ENCODE measurements around the gene KCND3. TPM values are rescaled to one million over a fixed set of nuclear protein-coding genes. Genes with fewer than 3 reads are reported as not detected.

KCND3 gene
- total RNA-seq: not detected in 2 replicates

GRCh38 chr1:111989531-111990025 is at the start of gene KCND3:
Gene KCND3, minus strand, starts transcription at chr1:111989668.

GRCh38 chr1:111755331-111756123 is 233.9 kb downstream of the KCND3 start, which contains the start of gene DDX20:
Gene DDX20, plus strand, starts transcription at chr1:111755901. Its CDS starts 24 bp downstream, at chr1:111755925.

GRCh38 chr1:111739194-111739924 is 250.1 kb downstream of the KCND3 start, which contains the start of gene INKA2:
Gene INKA2, minus strand, starts transcription at chr1:111739395. Its CDS starts 153 bp downstream, at chr1:111739242.

Small RNAs within 50 kb of the gene (small RNA-seq; reads per million reads assigned to genes)
- gene INKA2: 0.42 reads per million

Other genes starting within 250 kb of the KCND3 start
- gene DDX20, start 233.8 kb downstream of the KCND3 start, total RNA-seq: 33.9 and 38.9 TPM in 2 replicates